Smooth muscle cell of the brain vasculature (primary cell): Measurements from ENCODE around the gene UTRN.

Experiments used
- DNase-seq: peaks from one replicate; pipeline ENCODE4 v3.0.0-alpha.2; 2012; ENCODE audit warnings: low read depth, low spot score

Gene UTRN

DNA sequence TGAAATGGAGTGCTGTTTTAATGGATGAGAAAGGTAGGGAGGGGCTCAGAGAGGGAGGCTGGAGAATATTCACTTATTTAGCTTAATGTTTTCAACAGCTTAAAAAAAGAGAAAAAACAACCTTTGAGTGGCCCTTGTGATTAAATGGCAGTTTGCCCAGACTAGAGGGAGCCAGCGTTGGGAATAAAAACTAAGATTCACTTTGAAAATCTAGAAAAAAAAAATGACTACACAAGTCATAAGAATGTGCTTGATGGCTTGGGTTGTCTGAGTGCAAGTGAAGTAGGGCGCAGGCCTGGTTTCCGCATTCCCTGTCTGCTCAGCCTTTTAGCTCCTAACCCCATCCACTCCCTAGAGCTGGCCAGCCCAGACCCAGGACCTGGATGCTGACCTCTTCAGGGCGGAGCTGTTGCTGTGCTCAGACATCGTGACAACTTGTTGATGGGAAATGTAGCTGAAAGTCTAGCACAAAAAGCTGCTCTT lies 28.9 kb downstream of the UTRN start:
- DNase-seq: peak; percentile 72

- no peak for DNase-seq
Observed at GRCh38 chr6:144314562-144314961, 29.4 kb downstream of the UTRN start.

DNA sequence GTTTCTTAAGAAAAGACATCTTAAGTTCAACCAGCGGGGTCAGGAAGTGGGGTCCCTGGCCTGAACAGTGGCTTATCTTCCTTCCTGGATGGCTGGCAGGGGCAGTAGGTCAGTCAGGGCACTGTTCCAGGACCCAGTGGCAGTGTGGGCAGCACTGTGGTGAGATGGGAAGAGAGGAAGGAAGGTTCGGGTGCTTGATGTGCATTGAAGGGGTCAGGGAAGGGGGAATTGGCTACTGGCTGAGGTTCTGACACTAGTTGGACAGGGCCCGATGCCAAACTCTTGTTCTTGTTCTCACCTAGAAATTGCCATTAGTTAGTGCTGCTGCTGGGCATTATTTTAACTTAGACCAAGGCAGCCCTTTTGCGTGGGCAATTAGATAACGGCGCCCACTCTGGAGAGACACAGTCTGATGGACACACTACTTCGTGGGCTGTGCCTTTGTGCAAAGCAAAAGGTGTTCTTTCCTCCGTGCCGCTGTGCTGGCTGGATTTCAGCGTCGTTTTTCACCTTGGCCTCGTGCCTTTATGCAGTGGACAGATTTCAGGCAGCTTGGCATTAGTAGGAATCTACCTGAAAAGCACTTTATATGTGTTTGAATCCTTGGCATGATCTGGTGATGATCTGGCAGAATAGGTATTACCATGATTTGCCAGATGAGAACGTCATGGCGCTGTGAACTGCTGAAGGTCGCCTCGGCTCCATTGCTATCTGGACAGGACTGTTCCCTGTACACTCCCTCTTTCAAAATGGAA lies 30.3 kb downstream of the UTRN start:
- DNase-seq: no peak

DNA sequence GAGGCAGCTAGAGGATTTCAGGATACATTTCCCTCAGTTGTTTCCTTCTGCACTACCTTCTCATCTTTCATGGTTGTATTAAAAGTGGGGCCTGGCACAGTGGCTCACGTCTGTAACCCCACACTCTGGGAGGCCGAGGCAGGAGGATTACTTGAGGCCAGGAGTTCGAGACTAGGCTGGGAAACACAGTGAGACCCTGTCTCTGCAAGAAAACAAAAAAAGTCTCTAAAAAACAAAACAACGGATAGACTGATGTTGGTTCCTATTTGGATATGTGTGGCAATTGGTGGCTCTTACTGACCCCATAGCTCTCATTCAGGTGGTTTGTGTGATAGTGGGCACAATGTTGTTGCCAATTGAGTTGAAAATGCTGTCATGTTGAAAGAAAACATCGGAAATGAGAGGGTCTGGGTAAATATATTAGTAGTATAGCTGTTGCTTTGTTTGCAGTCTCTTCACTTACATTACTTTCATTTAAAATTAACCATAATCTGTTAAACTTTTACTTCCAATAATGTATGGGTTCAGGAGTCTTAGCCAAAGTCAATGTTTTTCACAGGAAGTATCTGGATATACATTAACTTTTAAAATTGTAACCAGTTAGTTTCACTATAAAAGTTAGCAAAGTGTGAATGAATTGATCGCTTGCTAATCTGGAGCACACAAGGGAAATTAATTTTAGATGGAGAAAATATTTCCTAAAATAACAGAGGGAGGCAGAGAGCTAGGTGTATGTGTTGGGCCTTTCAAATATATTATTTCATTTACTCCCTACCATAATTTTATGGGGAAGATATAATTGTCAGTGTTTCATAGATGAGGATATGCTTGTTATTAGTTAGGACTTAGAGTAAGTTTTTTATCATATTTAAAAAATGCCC lies 31.1 kb downstream of the UTRN start:
- DNase-seq: no peak

DNA sequence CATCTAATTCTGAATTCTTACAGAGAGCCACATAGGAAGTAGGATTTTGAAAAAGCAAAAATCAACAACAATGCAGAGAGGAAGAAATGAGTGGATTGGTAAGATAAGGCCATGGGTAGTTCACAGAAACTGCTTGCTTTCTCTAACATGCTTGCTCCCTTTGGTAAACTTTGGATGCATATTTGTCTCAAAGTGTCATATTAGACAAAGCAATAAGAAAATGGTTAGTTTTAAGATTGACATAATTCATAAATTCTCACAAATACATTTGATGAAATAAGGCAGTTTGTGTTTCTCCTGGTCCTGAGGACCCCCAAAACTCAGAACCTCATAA lies 31.7 kb downstream of the UTRN start:
- DNase-seq: no peak

GRCh38 chr6:144317736-144318135 lies 32.6 kb downstream of the UTRN start:
- DNase-seq: no peak

- no peak for DNase-seq
Observed at GRCh38 chr6:144319211-144319610, 34.1 kb downstream of the UTRN start.

GRCh38 chr6:144320741-144321140 lies 35.6 kb downstream of the UTRN start:
- DNase-seq: no peak

- DNase-seq: peak; percentile 81
Observed at GRCh38 chr6:144321839-144322591, 36.9 kb downstream of the UTRN start.

GRCh38 chr6:144325232-144325631 lies 40.1 kb downstream of the UTRN start:
- DNase-seq: no peak

DNA sequence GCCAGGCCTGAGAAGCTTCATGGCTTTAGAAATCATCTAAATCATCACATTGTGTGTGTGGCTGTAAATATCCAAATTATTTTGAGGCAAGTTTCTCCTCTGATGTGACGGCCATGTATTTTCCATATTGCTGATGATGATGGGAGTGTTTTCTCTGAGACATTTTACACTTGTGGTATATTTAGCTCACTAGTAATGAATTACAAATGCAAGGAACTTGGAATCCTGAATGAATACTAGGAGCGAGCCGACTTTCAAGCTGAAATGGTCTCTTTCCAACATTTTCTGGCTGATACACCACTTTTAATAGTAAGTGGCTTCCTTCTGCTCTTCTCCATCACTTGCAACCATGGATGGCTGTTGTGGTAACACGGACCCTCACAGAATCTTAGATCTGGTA lies 41.3 kb downstream of the UTRN start:
- no peak for DNase-seq

DNA sequence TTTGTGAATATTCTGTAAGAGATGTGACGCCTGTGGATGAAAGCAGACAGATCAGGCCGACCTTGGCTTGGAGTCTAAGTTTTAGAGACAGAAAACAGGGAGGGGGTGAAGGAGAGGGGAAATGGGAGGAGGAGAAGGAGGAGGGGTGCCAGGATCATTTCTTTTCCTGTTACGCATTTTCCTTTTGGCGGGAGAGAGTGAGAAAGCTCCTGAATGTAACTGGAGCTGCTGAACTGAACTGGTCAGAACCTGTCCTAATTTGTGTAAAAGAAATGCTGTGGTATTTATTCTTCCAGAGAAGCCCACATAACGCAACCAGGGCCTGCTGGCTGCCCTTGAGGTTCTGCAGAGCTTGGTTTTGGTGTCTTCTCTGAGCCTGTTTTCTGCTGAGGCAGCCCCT lies 41.9 kb downstream of the UTRN start:
- DNase-seq: no peak

- DNase-seq: no peak
Observed at GRCh38 chr6:144330017-144330987, 45.2 kb downstream of the UTRN start.

DNA sequence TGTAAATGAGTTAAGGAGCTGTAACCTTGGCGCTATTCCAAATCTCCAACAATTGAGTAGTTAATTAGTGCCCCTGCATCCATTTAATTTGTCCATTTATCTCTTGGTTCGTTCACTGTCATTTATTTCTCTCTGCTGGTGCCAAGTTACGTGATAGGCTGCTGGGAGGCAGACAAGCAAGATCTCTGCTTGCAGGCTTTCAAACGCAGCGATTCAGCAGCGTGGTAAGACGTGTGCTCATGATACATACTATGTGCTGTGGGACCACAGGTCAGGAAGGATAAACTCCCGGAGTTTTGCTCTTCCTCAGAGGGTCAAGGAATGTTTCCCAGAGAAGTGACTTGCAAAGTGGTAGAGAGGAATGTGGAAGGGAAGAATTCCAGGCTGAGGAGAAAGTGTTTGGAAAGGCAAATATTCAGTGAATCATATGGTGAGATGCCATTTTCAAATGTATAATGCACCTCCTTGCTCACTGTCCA lies 46.4 kb downstream of the UTRN start:
- no peak for DNase-seq

DNA sequence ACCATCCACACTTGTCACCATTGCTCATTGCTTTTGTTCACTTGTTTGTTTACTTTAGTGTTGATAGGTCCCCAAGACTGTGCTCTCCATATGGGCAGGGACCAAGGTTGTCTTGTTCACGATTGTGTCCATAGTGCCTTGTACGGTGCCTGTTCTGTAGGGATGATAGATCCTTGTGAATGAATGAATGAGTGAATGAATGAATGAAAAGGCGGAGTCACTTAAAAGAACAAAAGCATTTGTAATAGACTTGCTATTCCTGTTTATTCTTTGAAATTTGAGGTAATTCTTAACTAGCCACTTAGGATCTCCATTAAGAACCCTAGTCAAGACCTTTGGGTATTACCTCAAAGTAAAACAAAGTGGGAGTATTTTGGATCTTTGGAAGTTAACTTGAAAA lies 47.0 kb downstream of the UTRN start:
- DNase-seq: no peak

- no peak for DNase-seq
Observed at GRCh38 chr6:144334150-144334708, 49.1 kb downstream of the UTRN start.
